ENCODE data around the gene INO80B.
A peak's percentile ranks its signal among the peaks of the same experiment; 100 is the strongest.
"Not testable (repeated sequence)": the region's sequence is repeated elsewhere in the genome, so short reads cannot be mapped to it uniquely, and the experiment has no call there.

INO80B gene

GRCh38 chr2:74474899-74475298 is 20.0 kb downstream of the INO80B start:
- DNase-seq (ENCODE audit: low read depth in 2 of 3, low spot score in 2 of 3): no peak

GRCh38 chr2:74481431-74481830 is 26.5 kb downstream of the INO80B start:
- no peak for DNase-seq (ENCODE audit: low read depth in 2 of 3, low spot score in 2 of 3)

- no peak for DNase-seq (ENCODE audit: low read depth in 2 of 3, low spot score in 2 of 3)
Observed at GRCh38 chr2:74481961-74482800, 27.3 kb downstream of the INO80B start.

- DNase-seq (ENCODE audit: low read depth in 2 of 3, low spot score in 2 of 3): peak; percentile 74 to 83 (median 77)
Observed at GRCh38 chr2:74482801-74483674, 28.2 kb downstream of the INO80B start, which contains the start of the genes CCDC142 and TTC31. CCDC142 (minus strand) TSS chr2:74482998; CDS start chr2:74482837, 161 bp downstream. TTC31 (plus strand) TSS chr2:74483081; CDS start chr2:74483096, 15 bp downstream.

- not testable (repeated sequence) for DNase-seq (ENCODE audit: low read depth in 2 of 3, low spot score in 2 of 3)
Observed at GRCh38 chr2:74483675-74484164, 28.8 kb downstream of the INO80B start.

GRCh38 chr2:74486141-74486540 is 31.3 kb downstream of the INO80B start:
- DNase-seq (ENCODE audit: low read depth in 2 of 3, low spot score in 2 of 3): no peak

- DNase-seq (ENCODE audit: low read depth in 2 of 3, low spot score in 2 of 3): no peak
Observed at GRCh38 chr2:74488643-74489481, 34.0 kb downstream of the INO80B start.

GRCh38 chr2:74489906-74490305 is 35.0 kb downstream of the INO80B start:
- DNase-seq (ENCODE audit: low read depth in 2 of 3, low spot score in 2 of 3): no peak

- no peak for DNase-seq (ENCODE audit: low read depth in 2 of 3, low spot score in 2 of 3)
Observed at GRCh38 chr2:74491648-74492544, 37.0 kb downstream of the INO80B start.

- no peak for DNase-seq (ENCODE audit: low read depth in 2 of 3, low spot score in 2 of 3)
Observed at GRCh38 chr2:74493546-74493945, 38.7 kb downstream of the INO80B start.

- DNase-seq (ENCODE audit: low read depth in 2 of 3, low spot score in 2 of 3): no peak
Observed at GRCh38 chr2:74495440-74495839, 40.6 kb downstream of the INO80B start.

GRCh38 chr2:74496997-74497776 is 42.3 kb downstream of the INO80B start:
- DNase-seq (ENCODE audit: low read depth in 2 of 3, low spot score in 2 of 3): no peak

- DNase-seq (ENCODE audit: low read depth in 2 of 3, low spot score in 2 of 3): no peak
Observed at GRCh38 chr2:74497777-74498499, 43.1 kb downstream of the INO80B start.

GRCh38 chr2:74498500-74499266 is 43.8 kb downstream of the INO80B start:
- DNase-seq (ENCODE audit: low read depth in 2 of 3, low spot score in 2 of 3): no peak

GRCh38 chr2:74499267-74499939 is 44.5 kb downstream of the INO80B start, which contains the start of gene LBX2:
LBX2 (minus strand) TSS chr2:74499603; CDS start chr2:74499537, 66 bp downstream.
- no peak for DNase-seq (ENCODE audit: low read depth in 2 of 3, low spot score in 2 of 3)

GRCh38 chr2:74499940-74500577 is 45.2 kb downstream of the INO80B start:
- no peak for DNase-seq (ENCODE audit: low read depth in 2 of 3, low spot score in 2 of 3)

All from activated CD8-positive, alpha-beta memory T cell treated with anti-CD3 and anti-CD28 coated beads for 48 hours (primary cell).